ENCODE measurements around the gene SIRT3. TPM values are rescaled to one million over a fixed set of nuclear protein-coding genes. Genes with fewer than 3 reads are reported as not detected.

SIRT3 gene
- total RNA-seq = 10 to 100 TPM; 31.7 to 43.6 TPM
- polyA plus RNA-seq (ENCODE audit: insufficient read depth, low read depth, low replicate concordance) = 57.0 TPM
- long read RNA-seq, donor 1, partial matches to known transcripts = 0 of 2 reads
- long read RNA-seq, donor 1, other reads (novel, unspliced or antisense) = 0 of 2 reads
- long read RNA-seq, donor 2, transcript SIRT3-214 (7 exons, 1,588 nt) = major isoform, 5 of 9 reads
- long read RNA-seq, donor 2, partial matches to known transcripts = 0 of 9 reads
- long read RNA-seq, donor 2, other reads (novel, unspliced or antisense) = 0 of 9 reads

DNA sequence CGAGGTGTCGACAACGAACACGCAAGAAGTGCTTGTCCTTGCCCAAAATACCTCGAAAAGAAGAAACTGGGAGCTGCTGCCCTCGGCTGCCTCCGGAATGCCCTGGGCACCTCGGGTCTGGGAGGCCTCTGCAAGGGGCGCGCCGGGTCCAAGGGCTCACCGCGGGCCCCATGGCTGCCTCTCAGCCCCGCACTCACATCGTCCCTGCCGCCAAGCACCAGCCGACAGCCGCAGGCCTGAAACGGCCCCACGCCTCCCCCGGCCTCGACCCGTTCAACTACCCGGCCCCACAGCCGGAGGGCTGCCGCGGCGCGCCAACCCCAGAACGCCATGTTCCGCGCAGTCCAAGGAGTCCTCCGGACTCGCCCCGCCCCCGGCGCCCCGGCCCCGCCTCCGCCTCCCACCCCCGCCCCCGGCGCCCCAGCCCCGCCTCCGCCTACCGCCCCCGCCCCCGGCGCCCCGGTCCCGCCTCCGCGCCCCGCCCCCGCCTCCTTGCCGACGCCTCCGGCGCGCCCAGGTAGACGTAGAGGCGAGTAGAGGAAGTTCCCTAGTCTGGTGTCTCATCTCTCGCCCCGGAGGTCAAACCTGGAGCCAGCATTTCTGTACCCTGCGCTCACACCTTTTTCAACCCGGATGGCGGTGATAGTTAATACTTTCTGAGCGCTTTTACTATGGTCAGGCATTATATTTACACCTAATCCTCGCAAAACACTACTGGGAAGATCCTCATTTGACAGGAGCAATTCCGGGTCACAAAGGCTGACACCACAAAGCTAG is at the start of gene SIRT3:
Gene SIRT3, minus strand, starts transcription at position 346 of the 777 bp plus-strand sequence. Its CDS starts 14 bp downstream, at position 332.
- intact Hi-C loops (cut with DNase I; ENCODE audit: low total_unique reads) = no loop called here
- Histone ChIP-seq H3K27me3 (no peaks in the 10 kb centered on the region), H3K9me3 (no peaks in the 10 kb centered on the region), H3K4me3 (peak within 1 kb of the TSS; percentile 95 to 99), H3K27ac (peak within 1 kb of the TSS; percentile 79 to 90), H3K4me1 (peaks cover 20% of the 10 kb centered on the region), H3K36me3 (ENCODE audit: low read depth, missing control alignments) (no peaks in the 10 kb centered on the region)
- 0 to 1% methylated on average over 26 to 46 of the region's 70 CpGs for WGBS, 2 donors
- DNase-seq = peak; percentile 89
- TF ChIP-seq, protein P1, sequence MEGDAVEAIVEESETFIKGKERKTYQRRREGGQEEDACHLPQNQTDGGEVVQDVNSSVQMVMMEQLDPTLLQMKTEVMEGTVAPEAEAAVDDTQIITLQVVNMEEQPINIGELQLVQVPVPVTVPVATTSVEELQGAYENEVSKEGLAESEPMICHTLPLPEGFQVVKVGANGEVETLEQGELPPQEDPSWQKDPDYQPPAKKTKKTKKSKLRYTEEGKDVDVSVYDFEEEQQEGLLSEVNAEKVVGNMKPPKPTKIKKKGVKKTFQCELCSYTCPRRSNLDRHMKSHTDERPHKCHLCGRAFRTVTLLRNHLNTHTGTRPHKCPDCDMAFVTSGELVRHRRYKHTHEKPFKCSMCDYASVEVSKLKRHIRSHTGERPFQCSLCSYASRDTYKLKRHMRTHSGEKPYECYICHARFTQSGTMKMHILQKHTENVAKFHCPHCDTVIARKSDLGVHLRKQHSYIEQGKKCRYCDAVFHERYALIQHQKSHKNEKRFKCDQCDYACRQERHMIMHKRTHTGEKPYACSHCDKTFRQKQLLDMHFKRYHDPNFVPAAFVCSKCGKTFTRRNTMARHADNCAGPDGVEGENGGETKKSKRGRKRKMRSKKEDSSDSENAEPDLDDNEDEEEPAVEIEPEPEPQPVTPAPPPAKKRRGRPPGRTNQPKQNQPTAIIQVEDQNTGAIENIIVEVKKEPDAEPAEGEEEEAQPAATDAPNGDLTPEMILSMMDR (IDR thresholded peaks at IDR 0.05) = no peak
- TF ChIP-seq POLR2A (IDR thresholded peaks at IDR 0.05) = no peak

DNA sequence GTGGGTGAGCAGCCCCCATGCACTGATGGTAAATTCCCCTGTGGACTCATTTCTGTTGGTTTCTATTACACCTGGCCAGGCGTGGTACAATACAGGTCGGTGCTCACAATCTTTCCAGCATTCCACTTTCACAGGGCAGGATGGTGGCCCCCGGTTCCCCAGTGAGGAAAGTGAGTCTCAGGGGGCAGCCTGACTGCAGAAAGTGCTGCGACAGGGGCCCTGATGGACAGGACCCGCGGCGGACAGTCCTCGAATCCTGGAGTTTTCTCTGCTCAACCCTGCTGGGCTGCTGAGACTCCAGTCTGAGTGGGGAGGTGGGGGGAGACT is 49.7 kb upstream of the SIRT3 start:
- Histone ChIP-seq H3K27ac (no peak overlapping the region), H3K4me1 (peaks cover 12% of the 10 kb centered on the region), H3K4me3 (no peak overlapping the region), H3K27me3 (no peaks in the 10 kb centered on the region), H3K36me3 (ENCODE audit: low read depth, missing control alignments) (no peaks in the 10 kb centered on the region), H3K9me3 (no peaks in the 10 kb centered on the region)
- DNase-seq = no peak
- 82 to 90% methylated on average over 4 to 8 of the region's 8 CpGs for WGBS, 2 donors
- no peak for TF ChIP-seq POLR2A (IDR thresholded peaks at IDR 0.05)
- TF ChIP-seq, protein P1 (IDR thresholded peaks at IDR 0.05) = no peak
- intact Hi-C loops (cut with DNase I; ENCODE audit: low total_unique reads) = no loop called here

DNA sequence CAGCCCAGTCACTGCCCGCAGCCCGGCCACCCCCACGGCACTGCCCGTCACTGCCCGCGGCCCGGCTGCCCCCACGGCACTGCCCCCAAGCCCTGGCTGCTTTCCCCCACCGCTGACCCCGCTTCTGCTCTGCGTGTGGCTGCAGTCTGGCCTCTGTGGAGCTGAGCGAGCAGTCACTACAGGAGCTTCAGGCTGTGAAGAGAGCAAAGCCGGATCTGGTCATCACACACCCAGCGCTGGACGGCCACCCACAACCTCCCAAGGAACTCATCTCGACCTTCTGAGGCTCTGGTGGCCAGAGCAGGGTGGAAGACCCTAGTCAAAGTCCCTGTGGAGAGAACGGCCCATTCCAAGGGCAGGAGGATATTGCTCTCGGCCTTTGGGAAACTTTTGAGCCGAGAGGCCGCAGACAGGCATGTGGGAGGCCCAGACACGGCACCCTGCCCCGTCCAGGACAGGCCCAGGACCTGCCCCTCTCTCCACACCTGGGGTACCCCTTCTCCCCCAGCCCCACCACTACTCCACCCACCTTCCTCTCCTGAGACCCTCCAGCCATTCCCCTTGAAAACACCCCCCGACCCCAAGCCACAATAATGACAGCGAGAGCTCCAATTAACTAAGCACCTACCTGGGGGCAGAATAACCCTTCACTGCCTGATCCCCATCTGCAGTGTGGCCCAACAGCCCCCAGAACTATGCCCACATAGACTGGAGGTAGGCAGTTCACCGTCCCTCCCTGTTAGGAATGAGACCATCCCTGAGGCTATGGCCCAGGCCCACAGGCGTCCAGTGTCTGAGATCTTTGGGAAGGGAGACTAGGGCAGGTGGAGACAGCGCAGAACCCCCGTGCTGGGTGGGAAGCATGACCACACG is 49.1 kb upstream of the SIRT3 start:
- no peaks in the 10 kb centered on the region for H3K27me3 ChIP-seq
- no peaks in the 10 kb centered on the region for H3K36me3 ChIP-seq (ENCODE audit: low read depth, missing control alignments)
- H3K27ac ChIP-seq = no peak overlapping the region
- intact Hi-C loops (cut with DNase I; ENCODE audit: low total_unique reads) = no loop called here
- H3K4me3 ChIP-seq = no peak overlapping the region
- peaks cover 12% of the 10 kb centered on the region for H3K4me1 ChIP-seq
- TF ChIP-seq POLR2A (IDR thresholded peaks at IDR 0.05) = no peak
- TF ChIP-seq, protein P1 (IDR thresholded peaks at IDR 0.05) = no peak
- H3K9me3 ChIP-seq = no peaks in the 10 kb centered on the region
- peak; percentile 13 for DNase-seq
- WGBS, 2 donors = 78 to 80% methylated on average over 15 to 29 of the region's 29 CpGs

DNA sequence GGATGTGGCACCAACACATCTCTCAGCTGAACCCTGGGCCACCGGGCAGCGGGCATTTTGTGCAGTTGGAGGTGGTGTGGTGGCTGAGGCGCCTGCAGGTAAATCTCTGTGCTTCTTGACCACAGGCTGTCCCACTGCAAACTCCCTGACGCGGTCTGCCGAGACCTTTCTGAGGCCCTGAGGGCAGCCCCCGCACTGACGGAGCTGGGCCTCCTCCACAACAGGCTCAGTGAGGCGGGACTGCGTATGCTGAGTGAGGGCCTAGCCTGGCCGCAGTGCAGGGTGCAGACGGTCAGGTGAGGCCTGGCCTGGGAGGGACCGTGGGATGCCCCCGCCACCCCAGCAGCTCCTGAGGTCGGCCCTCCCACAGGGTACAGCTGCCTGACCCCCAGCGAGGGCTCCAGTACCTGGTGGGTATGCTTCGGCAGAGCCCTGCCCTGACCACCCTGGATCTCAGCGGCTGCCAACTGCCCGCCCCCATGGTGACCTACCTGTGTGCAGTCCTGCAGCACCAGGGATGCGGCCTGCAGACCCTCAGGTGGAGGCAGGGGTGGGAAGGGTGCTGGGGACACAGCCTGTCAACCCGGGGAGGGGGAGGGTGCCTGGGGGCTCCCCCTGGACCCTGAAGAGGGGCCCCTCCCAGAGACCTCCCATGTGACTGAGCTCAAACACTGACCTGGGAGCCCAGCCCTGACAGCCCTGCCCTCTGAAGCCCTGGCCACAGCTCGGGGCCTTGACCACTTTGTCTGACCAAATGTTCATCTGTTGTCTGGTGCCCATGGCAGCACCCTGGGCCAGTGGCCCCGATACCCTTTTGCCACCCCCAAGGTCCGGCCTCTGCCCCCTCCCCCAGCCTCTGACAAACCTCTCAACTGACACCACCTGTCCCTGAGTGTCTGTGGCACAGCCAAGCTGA is 48.2 kb upstream of the SIRT3 start:
- H3K27me3 ChIP-seq = no peaks in the 10 kb centered on the region

More for the DNA sequence above, 48.2 kb upstream of the SIRT3 start:
- Histone ChIP-seq H3K4me1 (peaks cover 15% of the 10 kb centered on the region), H3K36me3 (ENCODE audit: low read depth, missing control alignments) (no peaks in the 10 kb centered on the region), H3K27ac (no peak overlapping the region), H3K4me3 (no peak overlapping the region), H3K9me3 (no peaks in the 10 kb centered on the region)
- TF ChIP-seq POLR2A (IDR thresholded peaks at IDR 0.05) = no peak
- TF ChIP-seq, protein P1 (IDR thresholded peaks at IDR 0.05) = no peak
- DNase-seq = peak; percentile 11
- 75 to 82% methylated on average over 5 to 22 of the region's 24 CpGs for WGBS, 2 donors
- intact Hi-C loops (cut with DNase I; ENCODE audit: low total_unique reads) = no loop called here
